K562 (cell line): ENCODE data around the gene USP19. TPM values are rescaled to one million over a fixed set of nuclear protein-coding genes. Genes with fewer than 3 reads are reported as not detected.

ENCODE experiments used
- CAMTA2 ChIP-seq: fragments of 250-450 bp; sonication (Bioruptor Pico); conservative IDR thresholded peaks from 2 replicates; pipeline ENCODE4 v1.5.1; 2022
- CBX5 ChIP-seq: IDR thresholded peaks from 2 replicates; pipeline ENCODE4 v1.6.1; 2014; ENCODE audit warnings: low read depth, borderline replicate concordance
- CCNT2 ChIP-seq: IDR thresholded peaks from 2 replicates; pipeline ENCODE4 v1.6.1; 2011; ENCODE audit warnings: borderline replicate concordance, low read depth, mild to moderate bottlenecking, moderate library complexity, mixed read lengths, low read length; ENCODE audit not compliant: insufficient read length; ENCODE audit errors: extremely low read depth
- CLOCK ChIP-seq: fragments of 250-450 bp; sonication (Bioruptor Pico); IDR thresholded peaks from 2 replicates; pipeline ENCODE4 v1.4.0; 2020; ENCODE audit warnings: mild to moderate bottlenecking, moderate library complexity, borderline replicate concordance
- E2F3 ChIP-seq: fragments of 250-450 bp; sonication (Bioruptor Pico); IDR thresholded peaks from 2 replicates; pipeline ENCODE4 v1.4.0; 2020; ENCODE audit warnings: mild to moderate bottlenecking
- E4F1 ChIP-seq: fragments of 250-450 bp; sonication (Bioruptor Pico); IDR thresholded peaks from 2 replicates; pipeline ENCODE4 v1.5.0; 2021; ENCODE audit warnings: mild to moderate bottlenecking, borderline replicate concordance
- FOXM1 ChIP-seq, 2 experiments: fragments of 450-650 bp in 1 of 2; sonication (generic) in 1 of 2; formaldehyde crosslinking in 1 of 2; IDR thresholded peaks; 2 replicates each; pipeline versions ENCODE4 v1.6.1 to v1.9.0; 2017 to 2022; ENCODE audit warnings: low read depth in 2 of 2, mild to moderate bottlenecking in 2 of 2, missing genetic modification reagents in 1 of 2, moderate library complexity in 1 of 2
- JUN ChIP-seq, 2 experiments: sonication (generic) in 1 of 2; formaldehyde crosslinking in 1 of 2; IDR thresholded peaks; 2 replicates each; pipeline versions ENCODE4 v1.6.1 to v1.8.0; 2012 to 2022; ENCODE audit warnings: borderline replicate concordance in 2 of 2, mild to moderate bottlenecking in 2 of 2, improper control_type of control experiment in 1 of 2, low read depth in 1 of 2, low read length in 1 of 2, missing genetic modification reagents in 1 of 2
- NFRKB ChIP-seq: fragments of 450-650 bp; IDR thresholded peaks from 2 replicates; pipeline ENCODE4 v1.6.1; 2016; ENCODE audit warnings: low read depth
- NR2C1 ChIP-seq, 2 experiments: fragments of 450-650 bp; IDR thresholded peaks; 2 replicates each; pipeline ENCODE4 v1.6.1; 2017; ENCODE audit warnings: mild to moderate bottlenecking in 2 of 2, antibody characterized with exemption in 1 of 2, inconsistent platforms in 1 of 2, missing compliant biosample characterization in 1 of 2, missing genetic modification characterization in 1 of 2
- PHF20 ChIP-seq: fragments of 450-650 bp; IDR thresholded peaks from 2 replicates; pipeline ENCODE4 v1.6.1; 2018; ENCODE audit not compliant: partially characterized antibody
- POLR2AphosphoS5 ChIP-seq: IDR thresholded peaks from 2 replicates; pipeline ENCODE4 v1.6.1; 2011; ENCODE audit warnings: mild to moderate bottlenecking, low read depth, low read length, moderate library complexity; ENCODE audit not compliant: control insufficient read depth, insufficient read depth
- RNF219 ChIP-seq: fragments of 250-450 bp; sonication (Bioruptor Pico); IDR thresholded peaks from 2 replicates; pipeline ENCODE4 v1.5.0; 2022; ENCODE audit warnings: mild to moderate bottlenecking
- SMARCA5 ChIP-seq: fragments of 450-650 bp; IDR thresholded peaks from 2 replicates; pipeline ENCODE4 v1.6.1; 2016
- ZBTB8A ChIP-seq: fragments of 450-650 bp; IDR thresholded peaks from 2 replicates; pipeline ENCODE4 v1.6.1; 2018; ENCODE audit warnings: mild to moderate bottlenecking, moderate library complexity; ENCODE audit not compliant: partially characterized antibody
- ZNF165 ChIP-seq: fragments of 250-450 bp; sonication (Bioruptor Pico); IDR thresholded peaks from 2 replicates; pipeline ENCODE4 v1.4.0; 2020; ENCODE audit warnings: borderline replicate concordance
- ZNF3 ChIP-seq: fragments of 250-450 bp; sonication (Bioruptor Pico); IDR thresholded peaks from 2 replicates; pipeline ENCODE4 v1.5.0; 2021; ENCODE audit warnings: mild to moderate bottlenecking, moderate library complexity
- ZNF436 ChIP-seq: fragments of 250-450, 450-650 bp; sonication (Bioruptor Pico); formaldehyde crosslinking; IDR thresholded peaks from 2 replicates; pipeline ENCODE4 v1.7.0; 2020; ENCODE audit warnings: mild to moderate bottlenecking
- ZNF584 ChIP-seq: fragments of 200-800 bp; sonication (Bioruptor generic); IDR thresholded peaks from 2 replicates; pipeline ENCODE4 v1.6.1; 2016; ENCODE audit warnings: low read depth, mild to moderate bottlenecking, missing genetic modification characterization, missing compliant biosample characterization
- ZNF589 ChIP-seq: fragments of 200-800 bp; sonication (Bioruptor generic); IDR thresholded peaks from 2 replicates; pipeline ENCODE4 v1.6.1; 2016; ENCODE audit warnings: low read depth, missing genetic modification characterization, missing compliant biosample characterization
- ZSCAN29 ChIP-seq: fragments of 450-650 bp; IDR thresholded peaks from 2 replicates; pipeline ENCODE4 v1.6.1; 2017
- polyA plus RNA-seq, 8 experiments: library from polyadenylated mRNA; depleted of rRNA in 4 of 8; stranded (reverse) in 5 of 8; unstranded in 3 of 8; fragments of >200 nt; fragmentation: Nextera tagmentation in 2 of 8; fragmentation: Illumina TruSeq in 1 of 8; extraction: Ambion mirVana in 2 of 8; extraction: Trizol in 1 of 8; gene quantifications; 2 replicates each; pipeline versions ENCODE4 v1.2.1 to v1.2.3, GENCODE V29; 2011 to 2014; ENCODE audit warnings: inconsistent platforms in 1 of 8, missing spikeins in 1 of 8
- total RNA-seq, 7 experiments: library from RNA; depleted of rRNA in 6 of 7; stranded (reverse); fragments of >200 nt in 6 of 7; fragmentation: Illumina TruSeq in 2 of 7; extraction: Trizol in 2 of 7; gene quantifications; 2 replicates each; pipeline versions ENCODE4 v1.2.1 to v1.2.3, GENCODE V29; 2011 to 2021; ENCODE audit warnings: low replicate concordance in 1 of 7

Gene USP19
- total and polyA plus RNA-seq, 9 of the 15 experiments (the other 6 are each of a cell fraction or from before 2014, with no cell fraction given), result 0.24 to 65.9 (median 36.9) TPM

- no peak for TF ChIP-seq RNF219
- TF ChIP-seq ZSCAN29, result no peak
- TF ChIP-seq E2F3 (CRISPR knock-in tag), result no peak
- no peak for TF ChIP-seq ZNF584 (CRISPR knock-in tag)
- no peak for TF ChIP-seq PHF20
- no peak for TF ChIP-seq NR2C1 (IDR thresholded peaks at IDR 0.05)
- no peak for TF ChIP-seq NR2C1 (tag; IDR thresholded peaks at IDR 0.05)
- peak; percentile 40; the same call in 1 of the 2 replicates for TF ChIP-seq FOXM1 (IDR thresholded peaks at IDR 0.05; ENCODE audit: low read depth)
- no peak for TF ChIP-seq FOXM1 (CRISPR knock-in tag; IDR thresholded peaks at IDR 0.05; ENCODE audit: low read depth)
- TF ChIP-seq NFRKB, result no peak
- no peak for TF ChIP-seq CLOCK
- no peak for TF ChIP-seq ZNF589 (CRISPR knock-in tag)
- no peak for TF ChIP-seq ZNF3
- TF ChIP-seq ZNF436 (CRISPR knock-in tag), result no peak
- no peak for TF ChIP-seq POLR2AphosphoS5
- TF ChIP-seq SMARCA5, result no peak
- no peak for TF ChIP-seq CCNT2
- TF ChIP-seq ZNF165 (CRISPR knock-in tag), result no peak
- no peak for TF ChIP-seq E4F1 (CRISPR knock-in tag)
- TF ChIP-seq ZBTB8A, result no peak
- no peak for TF ChIP-seq JUN (IDR thresholded peaks at IDR 0.05; ENCODE audit: borderline replicate concordance, low read depth, low read length)
- TF ChIP-seq JUN (CRISPR knock-in tag; IDR thresholded peaks at IDR 0.05; ENCODE audit: borderline replicate concordance), result no peak
- TF ChIP-seq CBX5, result no peak
- no peak for TF ChIP-seq CAMTA2
Measured at GRCh38 chr3:49133226-49133951, 12.8 kb upstream of the USP19 start (continued).
